ENCODE results near the gene TMTC1. TPM values are rescaled to one million over a fixed set of nuclear protein-coding genes. Genes with fewer than 3 reads are reported as not detected.
"Not testable (repeated sequence)": the region's sequence is repeated elsewhere in the genome, so short reads cannot be mapped to it uniquely, and the experiment has no call there.

Gene TMTC1
- total and polyA plus RNA-seq, 4 experiments from 2014 or later, result not detected

DNA sequence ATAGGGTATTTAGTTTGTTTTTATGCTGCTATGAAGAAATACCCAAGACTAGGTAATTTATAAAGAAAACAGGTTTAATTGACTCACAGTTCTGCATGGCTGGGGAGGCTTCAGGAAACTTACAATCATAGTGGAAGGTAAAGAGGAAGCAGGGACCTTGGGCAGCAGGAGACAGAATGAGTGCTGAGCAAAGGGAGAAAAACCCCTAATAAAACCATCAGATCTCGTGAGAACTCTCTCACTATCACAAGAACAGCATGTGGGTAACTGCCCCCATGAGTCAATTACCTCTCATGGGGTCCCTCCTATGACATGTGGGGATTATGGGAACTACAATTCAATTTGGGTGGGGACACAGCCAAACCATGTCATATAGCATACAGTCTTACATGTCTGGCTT lies 153.6 kb downstream of the TMTC1 start:
- H3K27me3 Mint-ChIP-seq; H3K27ac Mint-ChIP-seq; intact Hi-C loops (cut with micrococcal nuclease); H3K27me3 ChIP-seq (ENCODE audit: insufficient read depth, low read length); H3K27ac ChIP-seq (ENCODE audit: low read depth, low read length); DNase-seq; CTCF ChIA-PET (ENCODE audit: partially characterized antibody); H3K4me1 ChIP-seq (ENCODE audit: insufficient read depth, low read length); H3K36me3 Mint-ChIP-seq; H3K9me3 Mint-ChIP-seq; H3K9me3 ChIP-seq (ENCODE audit: control insufficient read depth in 1 of 2, low read length in 2 of 2); H3K36me3 ChIP-seq (ENCODE audit: insufficient read depth, low read length); POLR2A ChIA-PET (ENCODE audit: partially characterized antibody); H3K4me3 ChIP-seq (ENCODE audit: low read length in 2 of 2); H3K4me1 Mint-ChIP-seq; H3K4me3 Mint-ChIP-seq: not testable (repeated sequence)

DNA sequence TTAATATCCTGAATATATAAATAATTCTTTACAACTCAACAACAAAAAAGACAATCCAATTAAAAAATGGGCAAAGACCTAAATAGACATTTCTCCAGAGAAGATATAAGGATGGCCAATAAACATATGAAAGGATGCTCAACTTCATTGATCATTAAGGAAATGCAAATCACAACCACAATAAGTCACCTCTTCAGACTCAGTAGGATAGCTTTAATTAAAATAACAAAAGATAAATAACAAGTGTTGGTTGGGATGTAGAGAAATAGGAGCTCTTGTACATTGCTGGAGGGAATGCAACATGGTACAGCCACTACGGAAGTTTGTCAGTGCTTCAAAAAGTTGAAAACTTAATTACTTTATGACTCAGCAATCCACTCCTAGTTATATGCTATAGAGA lies 156.5 kb downstream of the TMTC1 start:
- no peak for DNase-seq
- no peaks in the 10 kb centered on the region for H3K9me3 ChIP-seq (ENCODE audit: control insufficient read depth in 1 of 2, low read length in 2 of 2)
- ChIA-PET POLR2A (ENCODE audit: partially characterized antibody) (no interaction called here), CTCF (ENCODE audit: partially characterized antibody) (no interaction called here)
- H3K4me3 ChIP-seq (ENCODE audit: low read length in 2 of 2), result no peak overlapping the region
- Mint-ChIP-seq H3K36me3 (no peaks in the 10 kb centered on the region), H3K27ac (no peak overlapping the region), H3K4me1 (no peaks in the 10 kb centered on the region), H3K27me3 (peaks cover 0 to 2% of the 10 kb centered on the region in 2 donors), H3K4me3 (no peak overlapping the region), H3K9me3 (peaks cover 0 to 6% (median 3%) of the 10 kb centered on the region in 8 donors)
- H3K4me1 ChIP-seq (ENCODE audit: insufficient read depth, low read length), result no peaks in the 10 kb centered on the region
- no peak overlapping the region for H3K27ac ChIP-seq (ENCODE audit: low read depth, low read length)
- H3K27me3 ChIP-seq (ENCODE audit: insufficient read depth, low read length), result no peaks in the 10 kb centered on the region
- intact Hi-C loops (cut with micrococcal nuclease), result no loop called here
- no peaks in the 10 kb centered on the region for H3K36me3 ChIP-seq (ENCODE audit: insufficient read depth, low read length)

DNA sequence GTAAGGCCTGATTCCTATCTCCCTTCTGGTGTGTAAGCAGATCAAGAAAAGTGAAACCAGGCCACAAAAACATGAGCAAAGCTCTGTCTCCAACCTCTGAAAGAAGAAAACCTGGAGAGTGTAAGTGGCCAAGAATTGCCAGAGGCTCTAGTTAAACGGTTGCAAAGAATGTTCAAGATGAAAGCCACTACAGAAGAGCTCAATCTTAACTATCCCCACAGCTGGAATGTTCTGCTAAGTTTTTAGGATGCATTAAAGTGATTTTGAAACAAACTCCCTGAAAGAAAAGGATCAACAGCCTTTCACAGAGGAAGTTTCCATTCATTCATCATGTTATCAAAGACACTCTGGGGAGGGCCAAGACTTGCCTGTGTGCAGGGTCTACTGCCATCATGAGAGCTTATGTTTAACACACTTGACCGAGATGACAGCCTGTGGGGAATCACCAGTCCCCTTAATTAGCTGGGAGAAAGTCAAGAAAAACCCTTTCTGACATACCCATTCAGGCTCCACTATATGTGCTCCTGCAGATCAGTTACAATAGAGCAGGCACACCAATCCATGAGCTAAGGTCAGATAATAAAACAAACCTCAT lies 158.3 kb downstream of the TMTC1 start:
- Mint-ChIP-seq H3K27ac (no peak overlapping the region), H3K9me3 (peaks cover 0 to 6% (median 3%) of the 10 kb centered on the region in 8 donors), H3K4me3 (no peak overlapping the region), H3K27me3 (no peaks in the 10 kb centered on the region), H3K36me3 (no peaks in the 10 kb centered on the region), H3K4me1 (no peaks in the 10 kb centered on the region)
- H3K9me3 ChIP-seq (ENCODE audit: control insufficient read depth in 1 of 2, low read length in 2 of 2), result no peaks in the 10 kb centered on the region
- DNase-seq, result no peak
- no peak overlapping the region for H3K4me3 ChIP-seq (ENCODE audit: low read length in 2 of 2)
- H3K27ac ChIP-seq (ENCODE audit: low read depth, low read length), result no peak overlapping the region
- ChIA-PET CTCF (ENCODE audit: partially characterized antibody) (no interaction called here), POLR2A (ENCODE audit: partially characterized antibody) (no interaction called here)
- no peaks in the 10 kb centered on the region for H3K4me1 ChIP-seq (ENCODE audit: insufficient read depth, low read length)
- intact Hi-C loops (cut with micrococcal nuclease), result no loop called here
- no peaks in the 10 kb centered on the region for H3K27me3 ChIP-seq (ENCODE audit: insufficient read depth, low read length)
- no peaks in the 10 kb centered on the region for H3K36me3 ChIP-seq (ENCODE audit: insufficient read depth, low read length)

DNA sequence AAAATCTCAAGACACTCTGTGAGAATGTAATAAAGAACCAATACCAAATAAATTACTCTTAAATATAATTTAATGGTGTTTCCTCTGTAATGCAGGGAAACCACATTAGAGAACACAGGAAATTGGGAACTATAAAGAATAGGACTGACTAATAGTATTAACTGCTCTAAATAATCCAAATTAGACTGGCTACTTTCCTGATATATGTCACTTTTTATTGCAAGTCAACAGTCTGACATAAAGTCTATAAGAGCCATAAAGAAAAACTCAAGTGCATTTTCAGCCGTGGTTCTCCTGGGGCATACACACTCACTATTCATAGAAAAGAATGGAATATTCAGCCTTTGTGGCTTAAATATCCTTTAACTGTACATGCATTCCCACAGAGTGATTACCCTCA lies 161.5 kb downstream of the TMTC1 start:
- ChIA-PET CTCF (ENCODE audit: partially characterized antibody) (no interaction called here), POLR2A (ENCODE audit: partially characterized antibody) (no interaction called here)
- H3K27ac Mint-ChIP-seq, result no peak overlapping the region
- H3K27me3 Mint-ChIP-seq, result peaks cover 2 to 7% of the 10 kb centered on the region in 2 donors
- DNase-seq, result no peak
- no peak overlapping the region for H3K4me3 Mint-ChIP-seq
- no peaks in the 10 kb centered on the region for H3K4me1 Mint-ChIP-seq
- no peaks in the 10 kb centered on the region for H3K36me3 Mint-ChIP-seq
- Histone ChIP-seq H3K36me3 (ENCODE audit: insufficient read depth, low read length) (no peaks in the 10 kb centered on the region), H3K27me3 (ENCODE audit: insufficient read depth, low read length) (no peaks in the 10 kb centered on the region), H3K27ac (ENCODE audit: low read depth, low read length) (no peak overlapping the region), H3K4me1 (ENCODE audit: insufficient read depth, low read length) (no peaks in the 10 kb centered on the region), H3K4me3 (ENCODE audit: low read length in 2 of 2) (no peak overlapping the region), H3K9me3 (ENCODE audit: control insufficient read depth in 1 of 2, low read length in 2 of 2) (no peaks in the 10 kb centered on the region)
- peaks cover 0 to 3% (median 0%) of the 10 kb centered on the region in 8 donors for H3K9me3 Mint-ChIP-seq
- intact Hi-C loops (cut with micrococcal nuclease), result no loop called here

DNA sequence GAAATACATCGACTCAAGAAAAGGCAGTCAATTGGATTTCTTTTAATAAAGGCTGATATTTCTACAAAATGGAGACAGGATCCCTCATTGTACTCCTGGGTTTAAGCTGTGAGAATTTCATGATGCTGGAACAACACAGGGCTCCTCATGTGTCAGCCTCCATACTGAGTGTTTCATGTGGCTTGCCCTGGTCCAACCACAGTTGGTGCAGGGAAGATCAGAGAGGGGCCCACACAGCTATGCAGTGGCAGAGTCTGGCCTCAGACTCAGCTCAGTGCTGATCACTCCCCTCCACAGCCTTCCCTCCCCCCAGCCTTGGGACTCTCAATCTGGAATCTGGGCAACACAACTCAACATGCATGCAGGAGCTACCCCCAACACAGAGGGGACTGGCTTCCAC lies 163.7 kb downstream of the TMTC1 start:
- H3K4me1 Mint-ChIP-seq, result no peaks in the 10 kb centered on the region
- H3K9me3 Mint-ChIP-seq, result peaks cover 0 to 3% (median 0%) of the 10 kb centered on the region in 8 donors

GRCh38 chr12:29617407-29617803 lies 166.3 kb downstream of the TMTC1 start:
- Mint-ChIP-seq H3K4me1 (no peaks in the 10 kb centered on the region), H3K27me3 (peaks cover 2 to 10% of the 10 kb centered on the region in 2 donors), H3K36me3 (no peaks in the 10 kb centered on the region), H3K27ac (no peak overlapping the region), H3K4me3 (no peak overlapping the region), H3K9me3 (peaks cover 0 to 2% (median 0%) of the 10 kb centered on the region in 8 donors)
- intact Hi-C loops (cut with micrococcal nuclease), result no loop called here
- DNase-seq, result no peak
- no peaks in the 10 kb centered on the region for H3K9me3 ChIP-seq (ENCODE audit: control insufficient read depth in 1 of 2, low read length in 2 of 2)
- H3K27me3 ChIP-seq (ENCODE audit: insufficient read depth, low read length), result no peaks in the 10 kb centered on the region
- CTCF ChIA-PET (ENCODE audit: partially characterized antibody), result no interaction called here
- no peaks in the 10 kb centered on the region for H3K4me1 ChIP-seq (ENCODE audit: insufficient read depth, low read length)
- no peak overlapping the region for H3K4me3 ChIP-seq (ENCODE audit: low read length in 2 of 2)
- POLR2A ChIA-PET (ENCODE audit: partially characterized antibody), result no interaction called here
- H3K36me3 ChIP-seq (ENCODE audit: insufficient read depth, low read length), result no peaks in the 10 kb centered on the region
- H3K27ac ChIP-seq (ENCODE audit: low read depth, low read length), result no peak overlapping the region

More for the DNA sequence above, 163.7 kb downstream of the TMTC1 start:
- Histone ChIP-seq H3K4me3 (ENCODE audit: low read length in 2 of 2) (no peak overlapping the region), H3K36me3 (ENCODE audit: insufficient read depth, low read length) (no peaks in the 10 kb centered on the region), H3K27me3 (ENCODE audit: insufficient read depth, low read length) (no peaks in the 10 kb centered on the region), H3K27ac (ENCODE audit: low read depth, low read length) (no peak overlapping the region), H3K4me1 (ENCODE audit: insufficient read depth, low read length) (no peaks in the 10 kb centered on the region), H3K9me3 (ENCODE audit: control insufficient read depth in 1 of 2, low read length in 2 of 2) (no peaks in the 10 kb centered on the region)
- H3K27me3 Mint-ChIP-seq, result peaks cover 2 to 7% of the 10 kb centered on the region in 2 donors
- no peak for DNase-seq
- CTCF ChIA-PET (ENCODE audit: partially characterized antibody), result no interaction called here
- POLR2A ChIA-PET (ENCODE audit: partially characterized antibody), result no interaction called here
- H3K27ac Mint-ChIP-seq, result no peak overlapping the region
- H3K36me3 Mint-ChIP-seq, result no peaks in the 10 kb centered on the region
- intact Hi-C loops (cut with micrococcal nuclease), result no loop called here
- no peak overlapping the region for H3K4me3 Mint-ChIP-seq

GRCh38 chr12:29616664-29617406 lies 166.9 kb downstream of the TMTC1 start:
- CTCF ChIA-PET (ENCODE audit: partially characterized antibody), result interaction anchor here (0.7 kb wide), 1 partner anchor 1305 kb away, joined by 3 read pairs; no protein-coding TSS in a partner anchor
- no peaks in the 10 kb centered on the region for H3K36me3 ChIP-seq (ENCODE audit: insufficient read depth, low read length)
- no peak overlapping the region for H3K4me3 ChIP-seq (ENCODE audit: low read length in 2 of 2)
- no peaks in the 10 kb centered on the region for H3K4me1 ChIP-seq (ENCODE audit: insufficient read depth, low read length)
- no peak for DNase-seq
- intact Hi-C loops (cut with micrococcal nuclease), result no loop called here
- H3K27ac ChIP-seq (ENCODE audit: low read depth, low read length), result no peak overlapping the region
- H3K9me3 ChIP-seq (ENCODE audit: control insufficient read depth in 1 of 2, low read length in 2 of 2), result no peaks in the 10 kb centered on the region
- no peaks in the 10 kb centered on the region for H3K27me3 ChIP-seq (ENCODE audit: insufficient read depth, low read length)
- Mint-ChIP-seq H3K27me3 (peaks cover 2 to 10% of the 10 kb centered on the region in 2 donors), H3K27ac (no peak overlapping the region), H3K9me3 (peaks cover 0 to 2% (median 0%) of the 10 kb centered on the region in 8 donors), H3K4me1 (no peaks in the 10 kb centered on the region), H3K36me3 (no peaks in the 10 kb centered on the region), H3K4me3 (no peak overlapping the region)
- POLR2A ChIA-PET (ENCODE audit: partially characterized antibody), result no interaction called here
